Measurements from ENCODE around the gene ASIC1.

- TF ChIP-seq POLR2A (IDR thresholded peaks at IDR 0.05; ENCODE audit: low read length) (no peak), GATA1 (IDR thresholded peaks at IDR 0.05; ENCODE audit: low read depth, low read length) (no peak)
These were observed 687 bp downstream of the ASIC1 start for GRCh38 chr12:50057896-50058670.
